DOHH2 (cell line): ENCODE results near the gene SLC5A10.

Source experiments
- CTCF ChIP-seq: fragments of 200-600 bp; sonication (generic); IDR thresholded peaks from one replicate; pipeline ENCODE4 v1.5.1; 2014; ENCODE audit warnings: antibody characterized with exemption, mild to moderate bottlenecking, low read depth, low read length; ENCODE audit not compliant: poor library complexity, severe bottlenecking
- EZH2phosphoT487 ChIP-seq: fragments of 200-600 bp; sonication (generic); IDR thresholded peaks from 2 replicates; pipeline ENCODE4 v1.6.1; 2017; ENCODE audit warnings: borderline replicate concordance, mild to moderate bottlenecking, antibody characterized with exemption, low read length, moderate library complexity, mixed read lengths

GRCh38 chr17:18946536-18946935, 5.4 kb upstream of the SLC5A10 start:
- no peak for TF ChIP-seq EZH2phosphoT487
- no peak for TF ChIP-seq CTCF
